CD4-positive, alpha-beta T cell treated with Interleukin-15 for 1 hour (primary cell): ENCODE measurements around the gene MYH3.

ENCODE experiments used
- DNase-seq: peaks from one replicate; pipeline ENCODE4 v3.0.0-alpha.2; 2020

MYH3 gene

GRCh38 chr17:10613775-10614513 lies 43.2 kb downstream of the MYH3 start:
- DNase-seq = no peak

- DNase-seq = no peak
Measured at GRCh38 chr17:10612957-10613744, 44.0 kb downstream of the MYH3 start.

GRCh38 chr17:10610884-10611283 lies 46.2 kb downstream of the MYH3 start:
- no peak for DNase-seq

GRCh38 chr17:10608244-10608643 lies 48.9 kb downstream of the MYH3 start:
- no peak for DNase-seq

- DNase-seq = no peak
Measured at GRCh38 chr17:10606110-10606509, 51.0 kb downstream of the MYH3 start.

GRCh38 chr17:10605221-10605783 lies 51.8 kb downstream of the MYH3 start:
- DNase-seq = no peak

- no peak for DNase-seq
Measured at GRCh38 chr17:10604521-10604920, 52.6 kb downstream of the MYH3 start.

GRCh38 chr17:10603931-10604330 lies 53.2 kb downstream of the MYH3 start:
- DNase-seq = no peak

GRCh38 chr17:10600571-10600970 lies 56.5 kb downstream of the MYH3 start:
- DNase-seq = no peak

GRCh38 chr17:10598621-10599020 lies 58.5 kb downstream of the MYH3 start:
- DNase-seq = no peak

GRCh38 chr17:10589553-10590145 lies 67.5 kb downstream of the MYH3 start:
- DNase-seq = no peak

- DNase-seq = no peak
Measured at GRCh38 chr17:10585529-10585928, 71.6 kb downstream of the MYH3 start.

GRCh38 chr17:10583834-10584233 lies 73.3 kb downstream of the MYH3 start:
- no peak for DNase-seq

- no peak for DNase-seq
Measured at GRCh38 chr17:10579270-10579669, 77.8 kb downstream of the MYH3 start.
